ENCODE results near the gene DIDO1.

DNA sequence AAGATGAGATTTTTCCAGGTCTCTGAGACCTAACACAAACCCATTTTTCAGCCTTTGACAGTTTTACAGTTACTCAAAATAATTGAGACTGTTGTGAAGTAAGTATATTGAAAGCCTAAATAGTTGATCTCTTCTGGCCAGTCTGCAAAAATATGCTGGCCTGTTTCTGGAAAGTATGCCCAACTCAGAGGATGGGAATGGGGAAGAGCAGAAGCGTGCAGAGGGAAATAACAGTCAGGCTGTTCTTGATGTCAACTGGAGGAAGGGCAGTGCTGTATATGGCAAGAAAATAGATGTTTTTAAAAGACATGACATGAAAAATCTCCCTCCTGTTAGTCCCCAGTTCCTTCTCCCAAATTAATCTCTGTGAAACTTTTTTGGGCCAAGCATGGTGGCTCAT lies 15.5 kb upstream of the DIDO1 start:
- no peak for TF ChIP-seq USF1 (IDR thresholded peaks at IDR 0.05; ENCODE audit: borderline replicate concordance, low read depth)
- TF ChIP-seq, protein P1, sequence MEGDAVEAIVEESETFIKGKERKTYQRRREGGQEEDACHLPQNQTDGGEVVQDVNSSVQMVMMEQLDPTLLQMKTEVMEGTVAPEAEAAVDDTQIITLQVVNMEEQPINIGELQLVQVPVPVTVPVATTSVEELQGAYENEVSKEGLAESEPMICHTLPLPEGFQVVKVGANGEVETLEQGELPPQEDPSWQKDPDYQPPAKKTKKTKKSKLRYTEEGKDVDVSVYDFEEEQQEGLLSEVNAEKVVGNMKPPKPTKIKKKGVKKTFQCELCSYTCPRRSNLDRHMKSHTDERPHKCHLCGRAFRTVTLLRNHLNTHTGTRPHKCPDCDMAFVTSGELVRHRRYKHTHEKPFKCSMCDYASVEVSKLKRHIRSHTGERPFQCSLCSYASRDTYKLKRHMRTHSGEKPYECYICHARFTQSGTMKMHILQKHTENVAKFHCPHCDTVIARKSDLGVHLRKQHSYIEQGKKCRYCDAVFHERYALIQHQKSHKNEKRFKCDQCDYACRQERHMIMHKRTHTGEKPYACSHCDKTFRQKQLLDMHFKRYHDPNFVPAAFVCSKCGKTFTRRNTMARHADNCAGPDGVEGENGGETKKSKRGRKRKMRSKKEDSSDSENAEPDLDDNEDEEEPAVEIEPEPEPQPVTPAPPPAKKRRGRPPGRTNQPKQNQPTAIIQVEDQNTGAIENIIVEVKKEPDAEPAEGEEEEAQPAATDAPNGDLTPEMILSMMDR (IDR thresholded peaks at IDR 0.05), result no peak
- TF ChIP-seq NFIC (IDR thresholded peaks at IDR 0.05; ENCODE audit: borderline replicate concordance), result no peak
